Caki2 (cell line): ENCODE measurements around the gene PSTPIP2. TPM values are rescaled to one million over a fixed set of nuclear protein-coding genes. Genes with fewer than 3 reads are reported as not detected.
"Not testable (repeated sequence)": the region's sequence is repeated elsewhere in the genome, so short reads cannot be mapped to it uniquely, and the experiment has no call there.

Source experiments
- DNase-seq: peaks from one replicate; pipeline ENCODE4 v3.0.0-alpha.2; 2015; ENCODE audit warnings: low read depth
- in situ Hi-C: cut with HindIII; loops from 2 replicates; pipeline ENCODE4 v1.10.0; 2016; ENCODE audit warnings: low sequenced_read_pairs, low pct_unique_long_range_greater_than_20kb, mixed read lengths
- total RNA-seq: library from RNA; depleted of rRNA; stranded (reverse); fragments of >200 nt; shearing (Covaris generic); gene quantifications from 2 replicates; pipeline ENCODE4 v1.2.3, GENCODE V29; 2014; ENCODE audit warnings: low replicate concordance; rRNA removed

The PSTPIP2 gene
- total RNA-seq, 1 experiment from 2014 or later = not detected

DNA sequence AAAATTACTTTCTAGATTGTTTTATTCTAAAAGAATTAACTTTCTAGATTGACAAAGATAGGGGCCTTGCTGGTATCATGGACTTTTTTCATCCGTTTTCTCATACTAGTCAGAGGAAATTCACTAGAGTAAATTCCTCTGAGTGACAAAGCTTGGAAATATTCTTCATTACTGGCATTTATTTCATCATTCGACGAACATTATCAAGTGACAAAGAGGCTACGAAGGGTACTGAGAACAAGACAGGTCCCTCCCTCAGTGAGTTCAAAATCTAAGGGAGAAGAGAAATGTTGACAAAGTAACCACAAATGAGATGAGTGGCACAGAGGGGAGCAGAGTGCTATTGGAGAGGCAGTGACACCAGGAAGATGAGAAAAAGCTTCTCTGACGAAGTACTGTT lies 109.2 kb downstream of the PSTPIP2 start:
- peak; percentile 38 for DNase-seq
- in situ Hi-C loops = no loop called here

DNA sequence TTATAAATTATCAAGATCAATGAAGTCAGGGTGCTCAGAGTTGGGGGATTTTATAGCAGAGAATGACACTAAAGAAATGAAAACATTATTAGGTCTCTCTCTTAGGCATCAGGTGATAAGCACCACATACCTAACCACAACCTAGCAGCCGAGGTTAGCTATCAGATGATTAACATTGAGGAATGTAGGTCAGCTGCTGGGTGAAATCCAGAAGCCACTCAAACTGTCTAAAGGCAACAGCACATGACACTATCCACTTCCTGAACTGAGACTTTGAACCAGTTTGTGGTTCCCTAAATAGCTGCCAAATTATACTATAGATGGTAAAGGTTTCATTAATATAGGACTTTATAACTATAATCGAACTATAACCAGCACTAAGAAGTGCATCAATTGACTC lies 109.6 kb downstream of the PSTPIP2 start:
- DNase-seq = peak; percentile 54
- in situ Hi-C loops = no loop called here

- in situ Hi-C loops = not testable (repeated sequence)
These were observed 112.6 kb downstream of the PSTPIP2 start for GRCh38 chr18:45959484-45959883.

GRCh38 chr18:45958730-45959129 lies 113.3 kb downstream of the PSTPIP2 start:
- DNase-seq = no peak
- in situ Hi-C loops = no loop called here

More at GRCh38 chr18:45959484-45959883, 112.6 kb downstream of the PSTPIP2 start:
- not testable (repeated sequence) for DNase-seq

GRCh38 chr18:45958027-45958426 lies 114.0 kb downstream of the PSTPIP2 start:
- in situ Hi-C loops = no loop called here
- no peak for DNase-seq

- DNase-seq = no peak
- in situ Hi-C loops = no loop called here
These were observed 115.0 kb downstream of the PSTPIP2 start for GRCh38 chr18:45957100-45957499.

GRCh38 chr18:45954070-45954934 lies 117.8 kb downstream of the PSTPIP2 start:
- DNase-seq = no peak
- in situ Hi-C loops = no loop called here

GRCh38 chr18:45951016-45951714 lies 120.9 kb downstream of the PSTPIP2 start:
- in situ Hi-C loops = no loop called here
- no peak for DNase-seq

- DNase-seq = no peak
- in situ Hi-C loops = no loop called here
These were observed 126.4 kb downstream of the PSTPIP2 start for GRCh38 chr18:45945669-45946068.

- DNase-seq = no peak
- in situ Hi-C loops = no loop called here
These were observed 131.3 kb downstream of the PSTPIP2 start for GRCh38 chr18:45940724-45941123.

- no peak for DNase-seq
- in situ Hi-C loops = no loop called here
These were observed 132.8 kb downstream of the PSTPIP2 start for GRCh38 chr18:45939236-45939635.

- in situ Hi-C loops = no loop called here
- no peak for DNase-seq
These were observed 133.5 kb downstream of the PSTPIP2 start for GRCh38 chr18:45938488-45938935.

DNA sequence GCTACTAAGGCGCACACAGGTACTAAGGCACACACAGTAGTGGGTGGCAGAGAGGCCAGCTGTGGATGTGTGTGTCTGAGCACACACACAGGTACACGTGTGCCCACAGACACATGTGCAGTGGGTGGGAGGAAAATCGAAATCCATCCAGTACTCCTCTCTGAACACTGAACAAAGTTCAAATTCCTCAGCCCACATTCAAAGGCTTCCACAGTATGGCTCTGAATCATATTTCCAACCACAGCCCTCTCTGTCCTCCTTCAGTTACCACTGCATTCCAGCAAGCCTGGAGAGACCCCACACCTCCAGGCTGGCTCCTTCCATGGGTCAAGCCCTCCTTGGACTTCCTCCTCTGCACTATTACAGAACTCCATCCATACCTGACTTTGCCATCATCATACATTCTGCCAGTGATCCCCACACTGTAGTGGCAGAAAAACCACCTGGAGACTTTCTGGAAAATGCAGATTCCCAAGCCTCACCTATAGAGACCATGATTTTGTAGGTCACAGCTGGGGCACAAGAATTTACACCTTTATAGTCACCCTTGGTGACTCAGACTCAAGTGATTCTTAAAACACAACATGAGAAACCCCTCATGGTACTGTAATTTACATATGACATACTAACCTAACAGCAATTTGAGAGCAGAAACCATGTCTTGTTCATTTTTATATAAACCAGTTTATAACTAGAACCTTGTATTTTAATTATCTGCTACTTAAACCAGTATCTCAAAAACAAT lies 136.3 kb downstream of the PSTPIP2 start:
- in situ Hi-C loops = no loop called here
- no peak for DNase-seq

Other genes starting within 250 kb of the PSTPIP2 start
- gene SIGLEC15, start 246.6 kb downstream of the PSTPIP2 start, total RNA-seq = 0.07 and 2.2 TPM in 2 replicates
- gene EPG5, start 104.9 kb downstream of the PSTPIP2 start, total RNA-seq = 2.4 and 4.0 TPM in 2 replicates
- 199 and 243 TPM in 2 replicates for gene ATP5F1A, start 26.0 kb upstream of the PSTPIP2 start, total RNA-seq
- 67.0 and 75.6 TPM in 2 replicates for gene HAUS1, start 32.1 kb upstream of the PSTPIP2 start, total RNA-seq